HG02981 (cell line): ENCODE measurements around the gene NACC2.

ENCODE experiments used
- ATAC-seq: cut with Tn5 transposase; IDR thresholded peaks from one replicate; pipeline ENCODE4 v1.9.1; 2021; ENCODE audit warnings: mild to moderate bottlenecking, moderate library complexity; ENCODE audit not compliant: unreplicated experiment

Gene NACC2

DNA sequence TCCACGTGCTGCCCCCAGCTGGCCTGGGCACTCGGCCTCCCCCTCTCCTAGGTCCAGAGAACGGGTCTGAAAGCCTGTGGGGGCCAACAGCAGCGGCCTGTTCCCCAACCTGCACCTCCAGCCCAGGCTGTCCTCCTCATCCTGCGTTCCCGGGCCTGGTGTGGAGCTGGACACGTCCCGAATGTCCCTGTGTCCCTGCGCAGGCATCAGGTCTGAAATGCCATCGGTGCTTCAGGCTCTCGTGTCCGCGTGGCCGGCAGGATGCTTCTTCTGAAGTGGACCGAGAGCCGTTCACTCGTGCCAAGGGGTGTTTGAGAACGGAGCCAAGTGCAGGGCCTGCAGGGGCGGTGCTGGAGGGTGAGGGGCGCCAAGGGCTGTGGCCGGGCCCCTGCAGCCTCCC is 109.2 kb downstream of the NACC2 start:
- ATAC-seq: no peak

GRCh38 chr9:135985459-135985774 is 109.7 kb downstream of the NACC2 start:
- ATAC-seq: no peak

DNA sequence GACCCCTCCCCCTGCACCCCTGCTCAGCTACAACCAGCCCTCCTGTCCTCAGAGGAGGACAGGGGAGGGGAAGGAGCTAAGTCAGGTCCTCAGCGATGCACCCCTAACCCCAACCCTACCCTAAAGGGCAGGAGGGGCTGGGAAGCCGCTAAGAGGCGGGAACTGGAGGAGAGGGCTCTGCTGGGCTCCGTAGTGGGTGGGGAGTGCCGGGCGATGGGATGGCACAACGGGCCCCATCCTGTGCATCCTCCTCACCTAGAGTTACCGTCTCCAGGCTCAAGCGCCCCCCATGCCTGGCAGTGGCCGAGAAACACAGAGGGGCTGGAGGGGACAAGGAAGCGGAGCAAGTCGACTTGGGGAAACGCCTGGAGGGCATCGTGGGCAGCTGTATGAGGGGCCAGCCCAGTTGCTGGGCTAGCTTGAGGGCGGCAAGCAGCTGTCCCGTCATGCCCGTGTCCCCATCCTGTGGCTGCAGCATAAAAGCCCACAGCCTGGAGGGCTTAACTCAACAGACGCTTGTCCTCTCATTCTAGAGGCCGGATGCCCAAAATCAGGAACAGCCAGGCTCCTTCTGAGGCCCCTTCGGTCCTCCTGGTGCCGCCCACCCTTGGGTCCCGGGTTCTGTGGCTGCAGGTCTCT is 110.9 kb downstream of the NACC2 start:
- no peak for ATAC-seq

DNA sequence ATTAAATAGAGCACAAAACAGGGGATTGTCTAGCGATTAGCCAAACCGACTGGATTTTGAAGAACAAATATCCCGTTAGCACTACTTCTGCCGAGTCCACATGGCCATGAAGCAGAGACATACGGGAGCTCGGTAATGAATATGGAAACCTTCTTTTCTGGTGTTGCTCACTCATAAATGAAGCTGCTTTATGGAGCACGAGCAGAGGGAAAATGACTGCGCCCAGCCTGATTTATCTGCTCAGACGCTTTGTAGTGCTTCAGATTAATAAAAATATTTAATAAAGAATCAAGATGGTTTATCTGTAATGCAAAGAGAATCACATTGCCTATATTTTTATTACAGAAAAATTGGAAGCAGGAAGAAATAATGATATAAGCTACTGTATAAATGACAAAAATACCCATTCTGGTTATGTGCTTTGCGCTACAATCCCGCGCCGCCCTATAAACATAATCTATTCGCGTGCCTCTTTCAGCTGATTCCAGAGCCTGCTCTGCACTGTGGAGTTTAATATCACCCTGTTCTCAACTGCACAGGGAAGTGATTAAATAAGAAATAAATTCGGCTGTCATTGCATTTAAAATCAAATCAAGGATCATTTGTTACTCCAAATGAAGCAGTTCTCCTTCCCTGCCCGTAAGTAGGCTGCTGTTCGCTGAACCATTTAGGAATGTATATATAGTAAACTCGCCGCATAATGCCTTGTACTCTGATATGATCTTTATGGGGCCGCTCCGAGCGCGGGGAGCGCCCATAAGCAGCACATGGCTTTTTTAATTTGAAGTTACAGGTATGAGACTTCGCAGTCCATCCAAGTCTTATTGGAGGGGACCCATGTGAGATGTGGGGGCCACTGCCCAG is 111.6 kb downstream of the NACC2 start:
- ATAC-seq: no peak

GRCh38 chr9:135982499-135983207 is 112.4 kb downstream of the NACC2 start:
- no peak for ATAC-seq

DNA sequence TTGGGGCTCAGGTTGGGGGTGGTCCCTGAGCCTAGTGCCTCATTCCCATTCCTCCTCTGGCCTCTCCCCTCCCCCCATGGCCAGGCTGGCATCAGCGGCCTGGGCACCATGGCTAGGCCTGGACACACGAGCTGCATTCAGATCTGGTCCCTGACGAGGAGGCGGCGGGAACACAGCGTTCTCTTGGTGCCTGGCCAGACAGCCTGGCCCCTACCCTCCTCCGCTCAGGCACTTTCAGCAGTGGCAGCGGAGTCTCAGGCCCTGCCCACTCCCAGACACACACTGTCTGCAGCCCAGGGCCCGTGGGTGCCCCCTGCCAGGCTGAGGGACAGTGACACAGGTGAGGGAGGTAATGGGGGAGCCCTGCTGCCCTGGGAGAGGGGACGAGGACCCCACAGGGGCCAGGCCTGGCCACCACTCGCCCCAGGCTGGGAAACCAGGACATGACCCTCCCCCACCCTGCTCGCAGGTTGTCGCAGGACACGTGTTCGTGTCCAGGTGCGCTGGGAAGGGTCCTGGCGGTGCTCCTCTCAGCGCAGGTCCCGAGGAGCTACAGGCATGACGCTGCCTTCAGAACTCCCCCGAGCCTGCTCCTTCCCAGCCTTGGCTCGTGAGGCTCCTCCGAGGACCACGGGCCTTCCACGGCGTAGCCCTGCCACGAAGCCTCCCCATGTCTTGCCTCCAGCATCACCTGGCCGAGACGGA is 114.0 kb downstream of the NACC2 start:
- no peak for ATAC-seq

- no peak for ATAC-seq
These were observed 115.4 kb downstream of the NACC2 start for GRCh38 chr9:135979547-135980166.

- no peak for ATAC-seq
These were observed 116.2 kb downstream of the NACC2 start for GRCh38 chr9:135978642-135979546.

- no peak for ATAC-seq
These were observed 118.1 kb downstream of the NACC2 start for GRCh38 chr9:135976944-135977343.

DNA sequence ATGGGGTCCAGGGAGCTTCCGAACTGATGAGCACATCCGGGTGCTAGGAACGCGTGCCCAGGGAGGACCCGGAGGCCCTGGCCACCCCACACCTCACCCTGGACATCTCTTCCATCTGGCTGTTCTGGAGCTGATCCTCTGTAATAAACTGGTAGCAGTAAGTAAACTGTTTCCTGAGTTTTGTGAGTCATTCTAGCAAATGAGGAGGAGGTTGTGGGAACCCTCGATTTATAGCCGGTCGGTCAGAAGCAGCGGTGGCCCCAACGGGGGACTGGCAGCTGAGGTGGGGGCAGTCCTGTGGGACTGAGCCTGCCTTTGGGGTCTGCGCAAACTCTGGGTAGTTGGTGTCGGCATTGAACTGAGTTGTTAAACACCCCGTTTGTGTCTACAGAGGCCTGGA is 118.6 kb downstream of the NACC2 start:
- ATAC-seq: no peak

DNA sequence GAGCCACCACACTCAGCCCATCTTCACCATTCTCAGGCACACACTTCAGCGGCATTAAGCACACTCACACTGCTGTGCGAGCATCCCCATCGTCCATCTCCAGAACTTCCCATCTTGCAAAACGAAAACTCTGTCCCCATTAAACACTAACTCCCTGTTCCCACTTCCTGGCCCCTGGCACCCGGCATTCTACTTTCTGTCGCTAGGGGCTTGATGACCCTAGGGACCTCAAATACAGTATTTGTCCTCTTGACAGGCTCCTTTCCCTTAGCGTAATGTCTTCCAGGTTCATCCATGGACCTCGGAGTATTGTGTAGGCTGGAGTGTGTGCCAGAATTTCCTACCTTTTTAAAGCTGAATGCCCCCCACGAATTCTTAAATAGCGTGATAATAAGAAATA is 119.3 kb downstream of the NACC2 start:
- no peak for ATAC-seq

DNA sequence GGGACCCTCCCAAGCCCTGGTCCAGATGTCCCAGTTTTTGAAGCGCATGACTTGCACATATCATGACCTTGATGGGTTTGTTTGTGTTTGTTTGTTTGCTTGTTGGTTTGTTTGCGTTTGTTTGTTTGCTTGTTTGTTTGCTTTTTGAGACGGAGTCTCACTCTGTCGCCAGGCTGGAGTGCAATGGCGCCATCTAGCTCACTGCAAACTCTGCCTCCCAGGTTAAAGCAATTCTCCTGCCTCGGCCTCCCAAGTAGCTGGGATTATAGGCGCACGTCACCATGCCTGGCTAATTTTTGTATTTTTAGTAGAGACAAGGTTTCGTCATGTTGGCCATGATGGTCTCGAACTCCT is 120.9 kb downstream of the NACC2 start:
- no peak for ATAC-seq

DNA sequence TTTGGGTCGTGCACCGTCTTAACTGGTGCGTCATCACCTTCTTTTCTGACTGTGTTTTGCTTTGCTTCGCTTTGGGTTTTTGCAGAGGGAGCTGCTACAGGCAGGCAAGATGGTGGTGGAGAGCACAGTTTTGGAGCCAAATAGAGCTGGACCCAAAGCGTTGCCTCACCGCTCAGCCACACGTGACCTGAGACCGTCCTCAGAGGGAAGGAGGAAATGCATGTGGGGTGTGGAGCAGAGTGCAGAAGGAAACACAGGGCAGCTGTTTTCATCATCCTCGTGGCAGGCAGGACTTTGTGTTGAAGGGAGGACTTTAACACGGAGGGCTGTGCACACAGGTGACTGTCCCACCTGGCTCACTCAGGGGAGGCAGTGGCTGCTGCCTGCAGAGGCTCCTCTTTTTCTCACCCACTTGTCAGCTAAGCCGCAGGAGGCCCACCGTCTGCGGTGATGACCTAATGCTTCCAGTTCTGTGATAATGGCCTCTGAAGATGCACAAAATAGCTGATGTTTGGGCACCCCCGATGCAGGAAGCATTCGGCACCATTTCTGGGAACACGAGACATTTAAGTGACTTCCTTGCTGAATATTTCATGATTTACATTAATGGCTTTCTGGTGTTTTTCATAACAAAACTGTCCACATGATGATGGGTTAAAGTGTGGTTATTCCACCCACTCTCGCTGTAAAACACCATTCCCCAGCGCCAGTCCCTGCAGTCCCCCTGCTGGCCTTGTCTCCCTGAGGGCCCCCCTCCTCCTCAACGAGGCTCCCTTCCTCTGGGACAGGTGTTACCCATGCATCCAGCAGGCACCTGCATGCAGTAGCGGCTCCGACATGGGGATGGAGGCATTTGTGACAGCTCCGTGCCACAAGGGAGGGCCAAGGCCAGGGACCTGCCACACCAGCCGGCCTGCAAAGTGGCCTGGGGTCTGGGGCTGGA is 121.5 kb downstream of the NACC2 start:
- no peak for ATAC-seq

DNA sequence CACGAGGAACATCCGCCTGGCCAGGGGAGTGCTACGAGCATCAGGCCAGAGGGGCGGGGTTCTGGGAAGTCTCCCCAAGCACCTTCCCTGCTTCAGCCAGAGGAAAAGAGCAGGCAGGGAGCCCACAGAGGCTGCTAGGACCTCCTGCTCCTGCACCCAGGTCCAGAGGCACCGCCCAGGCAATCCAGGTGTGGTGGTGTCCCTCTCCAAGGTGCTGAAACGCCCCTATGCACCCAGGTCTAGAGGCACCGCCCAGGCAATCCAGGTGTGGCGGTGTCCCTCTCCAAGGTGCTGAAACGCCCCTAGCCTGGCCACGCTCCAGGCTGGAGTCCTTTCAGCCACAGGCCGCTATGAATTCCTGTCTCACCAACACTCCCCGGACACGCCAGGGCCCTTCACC is 123.2 kb downstream of the NACC2 start:
- ATAC-seq: no peak

- ATAC-seq: no peak
These were observed 123.8 kb downstream of the NACC2 start for GRCh38 chr9:135971111-135971766.

DNA sequence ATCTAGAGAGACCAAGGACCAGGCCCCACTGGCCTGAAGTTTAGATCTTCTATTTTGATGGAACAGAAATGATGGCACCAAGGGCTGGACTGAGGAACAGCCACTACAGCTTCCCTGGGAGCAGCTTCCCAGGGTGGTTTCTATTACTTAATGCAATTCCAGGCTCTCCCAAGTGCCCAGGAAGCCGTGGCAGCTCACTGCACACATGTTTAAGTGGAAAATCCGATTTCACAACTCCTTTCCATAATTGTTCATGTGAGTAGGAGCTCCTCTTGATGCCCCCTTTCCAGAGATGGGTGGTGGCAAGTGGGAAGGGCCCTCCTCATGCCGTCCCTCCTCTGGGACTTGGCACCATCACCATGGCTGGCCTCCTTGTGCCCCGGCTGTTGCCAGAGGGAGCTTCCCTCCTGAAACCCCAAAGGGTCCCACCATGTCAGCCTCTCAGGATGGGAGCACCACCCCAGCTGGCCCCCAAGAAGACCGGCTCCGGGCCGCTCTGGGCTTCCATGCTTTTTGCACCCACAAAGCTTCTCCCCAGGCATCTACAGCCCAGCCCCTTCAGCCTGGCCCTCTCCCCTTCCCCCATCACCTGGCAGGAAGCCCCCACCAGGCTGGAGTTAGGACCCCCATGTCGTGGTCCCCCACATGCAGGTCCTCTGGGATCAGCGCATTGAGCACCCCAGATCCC is 124.8 kb downstream of the NACC2 start:
- no peak for ATAC-seq

DNA sequence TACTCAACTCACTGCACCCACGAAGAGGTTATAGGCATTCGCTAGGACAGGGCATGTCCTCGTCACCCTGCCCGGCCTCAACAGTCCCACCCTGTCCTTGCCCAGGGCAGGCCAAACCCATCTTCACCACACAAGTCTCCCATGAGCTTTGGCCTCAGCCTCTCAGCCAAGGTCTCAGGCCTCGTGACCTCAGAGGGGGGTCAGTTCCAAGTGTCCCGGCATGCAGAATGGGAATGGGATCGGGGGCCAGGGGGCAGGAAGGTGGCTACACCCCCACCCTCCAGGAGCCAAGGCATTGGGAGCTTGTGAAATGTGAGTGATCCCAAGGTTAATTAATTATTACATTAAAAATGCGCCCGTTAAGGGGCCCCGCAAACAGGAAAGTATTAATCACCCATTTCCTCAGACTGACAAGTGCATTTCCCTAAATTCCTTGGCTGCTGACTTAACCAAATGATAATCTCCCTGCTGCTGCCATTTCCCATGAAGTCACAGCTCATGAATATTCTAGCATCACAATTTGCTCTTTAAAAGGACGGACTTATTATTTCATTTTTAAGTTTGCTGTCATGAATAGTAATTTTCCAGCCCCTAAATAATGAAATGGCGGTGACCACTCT is 125.9 kb downstream of the NACC2 start:
- no peak for ATAC-seq
